Activated CD8-positive, alpha-beta memory T cell treated with anti-CD3 and anti-CD28 coated beads for 36 hours (primary cell): Measurements from ENCODE around the gene DDA1. TPM values are rescaled to one million over a fixed set of nuclear protein-coding genes. Genes with fewer than 3 reads are reported as not detected.

Source experiments
- CTCF ChIA-PET: fragments of 350-600 bp; sonication (Branson Sonifier 250); formaldehyde crosslinking; loops from one replicate; lab custom pipeline; 2021; ENCODE audit warnings: antibody characterized with exemption; lab: Charles Lee
- POLR2A ChIA-PET: fragments of 350-600 bp; sonication (Branson Sonifier 250); formaldehyde crosslinking; loops from one replicate; lab custom pipeline; 2021; ENCODE audit warnings: antibody characterized with exemption; lab: Charles Lee
- total RNA-seq, 2 experiments: library from RNA; stranded (reverse); gene quantifications; one replicate each; pipeline ENCODE4 v1.2.3, GENCODE V29; 2021

Gene DDA1
- total RNA-seq, 2 experiments from 2014 or later = 44.1 to 45.9 TPM

DNA sequence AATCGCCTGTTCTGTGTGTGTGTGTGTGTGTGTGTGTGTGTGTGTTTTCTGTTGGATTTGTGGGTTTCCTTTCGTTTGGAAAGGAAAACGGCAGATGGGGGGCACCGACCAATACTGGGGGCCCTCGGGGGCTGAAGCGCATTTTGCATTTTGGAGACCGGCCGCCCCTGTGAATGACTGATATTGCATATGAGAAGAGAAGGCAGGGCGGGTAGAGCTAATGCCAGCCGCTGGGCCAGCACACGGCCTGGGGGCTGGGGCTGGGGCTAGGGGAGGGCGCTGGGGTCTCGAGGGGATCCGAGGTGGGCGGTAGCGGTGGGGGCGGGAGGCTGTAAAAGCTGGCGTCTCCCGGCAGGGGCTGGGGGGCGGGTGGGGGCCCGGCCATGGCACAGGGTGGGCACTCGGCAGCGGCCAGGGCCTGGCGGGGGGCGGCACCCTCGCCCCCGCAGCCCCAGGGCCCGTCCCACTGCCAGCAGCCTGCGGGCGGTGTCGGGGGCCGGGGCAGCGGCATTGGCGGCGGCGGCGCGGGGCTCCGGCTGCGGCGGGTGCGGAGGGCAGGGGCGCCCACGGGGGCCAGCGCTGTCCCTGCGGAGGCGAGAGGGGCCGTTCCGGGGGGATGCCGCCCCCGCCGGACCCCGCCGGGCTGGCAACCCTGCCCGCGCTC lies 14.1 kb downstream of the DDA1 start:
- ChIA-PET CTCF (interaction anchor here (0.6 kb wide), 1 partner anchor 618 kb away, joined by 3 read pairs; no protein-coding TSS in a partner anchor), POLR2A (no interaction called here)

- ChIA-PET POLR2A (no interaction called here), CTCF (interaction anchor here (0.6 kb wide), 2 partner anchors 31 to 617 kb away, joined by 3 read pairs; no protein-coding TSS in a partner anchor)
These were observed 14.6 kb downstream of the DDA1 start for GRCh38 chr19:17323964-17324332.

DNA sequence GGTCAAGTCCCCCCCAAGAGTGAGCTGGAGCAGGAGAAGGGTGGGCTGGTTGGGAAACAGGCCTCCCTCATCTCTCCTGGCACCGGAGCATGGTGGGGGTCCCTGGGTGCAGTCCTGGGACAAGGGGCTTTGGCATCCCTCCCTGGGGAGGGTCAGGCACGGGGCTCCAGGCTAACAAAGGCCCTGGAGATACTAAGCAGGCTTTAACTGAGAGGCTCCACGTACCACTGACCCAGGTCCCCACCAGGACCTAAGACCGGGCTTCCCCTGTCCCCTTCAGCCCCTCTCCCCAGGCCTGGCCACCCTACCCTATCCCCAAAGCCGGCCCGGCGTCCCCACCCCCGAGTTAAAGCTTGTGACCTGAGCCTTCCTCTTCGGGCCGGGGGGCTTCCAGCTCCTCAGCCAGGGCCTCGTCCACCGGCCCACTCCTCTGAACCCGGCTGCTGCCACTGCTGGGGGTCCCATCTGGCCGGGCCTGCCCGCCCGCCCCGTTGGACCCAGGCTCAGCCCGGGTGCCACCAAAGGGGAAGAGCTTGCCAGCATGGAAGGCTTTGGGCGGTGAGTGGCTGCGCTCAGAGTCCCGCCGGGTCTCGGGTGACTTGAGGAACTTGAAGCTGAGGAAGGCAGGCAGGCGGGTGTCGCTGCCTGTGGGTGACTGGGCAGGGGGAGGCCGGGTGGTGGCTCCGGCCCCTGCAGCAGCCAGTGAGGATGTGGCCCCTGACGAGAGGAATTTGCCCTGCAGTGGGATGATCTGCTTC lies 15.2 kb downstream of the DDA1 start:
- ChIA-PET POLR2A (interaction anchor here (0.5 to 0.6 kb wide), 2 partner anchors 8 to 42 kb away, joined by 3 to 6 read pairs; no protein-coding TSS in a partner anchor), CTCF (interaction anchor here (0.6 to 1.1 kb wide), 2 partner anchors 15 to 32 kb away, joined by 3 read pairs; partner anchors contain the start of gene DDA1)

DNA sequence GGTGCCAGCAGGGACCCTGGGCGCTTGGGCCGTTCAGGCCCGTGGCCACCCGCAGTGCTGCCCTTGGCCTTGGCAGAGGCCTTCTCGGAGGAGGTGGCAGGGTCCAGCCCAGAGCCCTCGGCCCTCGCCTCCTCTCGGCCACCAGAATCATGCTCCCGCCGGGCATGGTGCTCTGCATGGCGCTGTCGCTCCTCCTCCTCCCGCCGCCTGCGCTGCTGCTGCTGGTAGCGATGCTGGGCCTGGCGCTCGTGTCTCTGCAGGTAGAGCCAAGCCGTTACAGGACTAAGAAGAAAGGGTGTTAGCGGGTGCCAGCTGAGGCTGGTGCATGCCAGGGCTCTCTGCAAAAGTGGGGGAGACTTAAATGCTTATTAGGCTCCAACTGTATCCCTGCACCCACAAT lies 15.8 kb downstream of the DDA1 start:
- CTCF ChIA-PET = interaction anchor here (1.1 kb wide), 1 partner anchor 16 kb away, joined by 3 read pairs; the partner anchor contains the start of gene DDA1
- POLR2A ChIA-PET = interaction anchor here (0.6 kb wide), 1 partner anchor 8 kb away, joined by 3 read pairs; no protein-coding TSS in a partner anchor

DNA sequence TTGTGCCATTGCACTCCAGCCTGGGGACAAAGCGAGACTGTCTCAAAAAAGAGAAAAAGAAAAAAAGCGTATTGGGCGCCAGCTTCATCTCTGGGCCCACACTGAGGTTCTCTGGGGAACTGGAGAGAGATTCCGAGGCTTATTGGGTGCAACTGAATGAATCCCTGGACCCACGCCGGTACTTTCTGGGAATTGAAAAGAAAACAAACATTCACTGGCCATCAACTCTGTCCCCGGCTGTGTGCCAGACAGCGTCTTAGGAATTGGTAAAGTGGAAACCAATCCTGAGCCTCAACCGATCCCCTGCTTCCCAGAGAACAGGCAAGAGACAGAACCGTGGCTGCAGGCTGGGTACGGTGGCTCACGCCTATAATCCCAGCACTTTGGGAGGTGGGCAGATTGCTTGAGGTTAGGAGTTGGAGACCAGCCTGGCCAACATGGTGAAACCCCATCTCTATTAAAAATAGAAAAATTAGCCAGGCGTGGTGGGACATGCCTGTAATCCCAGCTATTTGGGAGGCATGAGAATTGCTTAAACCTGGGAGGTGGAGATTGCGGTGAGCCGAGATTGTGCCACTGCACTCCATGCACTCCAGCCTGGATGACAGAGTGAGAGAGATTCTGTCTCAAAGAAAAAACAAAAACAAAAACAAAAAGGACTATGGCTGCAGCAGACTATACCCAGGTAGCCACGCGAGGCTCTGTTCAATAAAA lies 16.7 kb downstream of the DDA1 start:
- ChIA-PET POLR2A (no interaction called here), CTCF (interaction anchor here (1.0 kb wide), 1 partner anchor 10 kb away, joined by 3 read pairs; no protein-coding TSS in a partner anchor)

GRCh38 chr19:17326595-17326966 lies 17.2 kb downstream of the DDA1 start:
- CTCF ChIA-PET = interaction anchor here (1.0 kb wide), 1 partner anchor 9 kb away, joined by 3 read pairs; no protein-coding TSS in a partner anchor

DNA sequence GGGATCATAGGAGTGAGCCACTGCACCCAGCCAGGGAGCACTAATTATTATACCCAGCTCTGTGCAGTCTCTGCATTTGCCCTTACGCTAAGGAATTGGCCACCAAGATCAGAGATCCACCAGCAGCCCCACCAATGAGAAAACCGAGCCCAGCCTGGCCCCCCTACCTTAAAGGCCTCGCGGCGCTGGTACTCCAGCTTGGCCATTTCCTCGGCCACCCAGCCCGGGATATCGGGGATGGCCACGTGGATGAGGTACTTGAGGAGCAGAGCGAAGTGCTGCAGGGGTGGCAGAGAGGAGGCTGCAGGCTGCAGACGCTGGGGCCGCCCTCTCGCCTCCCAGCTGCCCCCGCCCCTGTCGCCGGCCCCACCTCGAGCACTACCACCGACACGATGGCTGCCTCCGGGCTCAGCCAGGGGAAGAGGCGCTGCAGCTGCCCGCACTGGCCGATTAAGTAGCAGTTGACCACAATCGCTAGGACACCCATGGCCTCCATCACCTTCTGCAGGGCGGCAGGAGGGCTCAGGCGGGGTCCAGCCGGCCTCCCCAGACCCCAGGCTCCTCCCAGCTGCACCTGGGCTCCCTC lies 17.8 kb downstream of the DDA1 start:
- ChIA-PET CTCF (interaction anchor here (1.0 kb wide), 1 partner anchor 8 kb away, joined by 3 read pairs; no protein-coding TSS in a partner anchor), POLR2A (interaction anchor here (0.6 kb wide), 1 partner anchor 9 kb away, joined by 4 read pairs; no protein-coding TSS in a partner anchor)

More at GRCh38 chr19:17326595-17326966, 17.2 kb downstream of the DDA1 start:
- POLR2A ChIA-PET = no interaction called here

DNA sequence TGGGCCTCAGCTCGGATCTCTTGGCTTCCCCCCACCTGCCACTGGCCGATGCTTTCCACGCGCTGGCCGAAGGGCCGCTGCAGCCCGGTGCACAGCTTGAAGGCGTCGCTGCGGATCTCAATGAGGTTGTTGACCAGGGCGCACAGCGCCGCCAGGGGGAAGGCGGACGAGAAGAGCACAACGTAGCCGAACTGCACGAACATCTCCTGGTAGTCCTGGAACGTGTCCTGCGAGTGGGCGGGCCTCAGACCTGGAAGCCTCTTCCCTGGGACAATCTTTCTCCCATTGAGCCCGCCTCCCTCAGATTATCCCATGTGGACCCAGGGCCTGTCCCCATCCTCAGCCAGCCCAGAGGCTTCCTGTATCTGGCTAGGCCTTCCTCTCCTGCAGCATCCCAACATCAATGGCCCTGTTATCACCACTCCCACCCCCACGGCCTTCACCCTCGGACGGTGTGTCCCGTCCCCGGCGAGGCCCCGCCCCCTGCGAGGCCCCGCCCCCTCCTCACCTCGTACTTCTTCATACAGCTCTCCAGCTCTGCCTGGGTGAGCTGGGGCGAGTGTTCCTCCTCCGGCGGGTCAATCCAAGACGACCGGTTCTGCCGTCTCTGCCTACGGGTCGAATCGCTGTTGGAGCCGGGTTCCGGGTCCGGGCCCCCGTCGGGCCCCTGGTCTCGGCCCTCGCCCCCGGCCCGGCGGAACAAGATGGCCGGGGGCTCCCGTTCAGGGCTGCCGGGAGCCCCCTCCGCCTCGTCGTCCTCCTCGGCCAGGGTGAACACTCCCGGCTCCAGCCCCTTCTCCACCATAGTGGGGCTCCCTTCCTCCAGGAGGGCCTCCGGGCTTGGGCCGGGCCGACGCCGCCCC lies 18.5 kb downstream of the DDA1 start:
- ChIA-PET CTCF (no interaction called here), POLR2A (interaction anchor here (0.6 to 1.3 kb wide), 3 partner anchors 10 to 19 kb away, joined by 3 to 4 read pairs (median 3); partner anchors contain the start of gene DDA1)

GRCh38 chr19:17328517-17329365 lies 19.4 kb downstream of the DDA1 start:
- POLR2A ChIA-PET = interaction anchor here (1.0 to 1.3 kb wide), 2 partner anchors 16 to 19 kb away, joined by 3 read pairs; partner anchors contain the start of gene DDA1
- CTCF ChIA-PET = interaction anchor here (0.9 kb wide), 1 partner anchor 57 kb away, joined by 3 read pairs; no protein-coding TSS in a partner anchor

GRCh38 chr19:17329366-17330261 lies 20.3 kb downstream of the DDA1 start:
- CTCF ChIA-PET = interaction anchor here (0.9 kb wide), 1 partner anchor 56 kb away, joined by 3 read pairs; no protein-coding TSS in a partner anchor
- POLR2A ChIA-PET = no interaction called here

DNA sequence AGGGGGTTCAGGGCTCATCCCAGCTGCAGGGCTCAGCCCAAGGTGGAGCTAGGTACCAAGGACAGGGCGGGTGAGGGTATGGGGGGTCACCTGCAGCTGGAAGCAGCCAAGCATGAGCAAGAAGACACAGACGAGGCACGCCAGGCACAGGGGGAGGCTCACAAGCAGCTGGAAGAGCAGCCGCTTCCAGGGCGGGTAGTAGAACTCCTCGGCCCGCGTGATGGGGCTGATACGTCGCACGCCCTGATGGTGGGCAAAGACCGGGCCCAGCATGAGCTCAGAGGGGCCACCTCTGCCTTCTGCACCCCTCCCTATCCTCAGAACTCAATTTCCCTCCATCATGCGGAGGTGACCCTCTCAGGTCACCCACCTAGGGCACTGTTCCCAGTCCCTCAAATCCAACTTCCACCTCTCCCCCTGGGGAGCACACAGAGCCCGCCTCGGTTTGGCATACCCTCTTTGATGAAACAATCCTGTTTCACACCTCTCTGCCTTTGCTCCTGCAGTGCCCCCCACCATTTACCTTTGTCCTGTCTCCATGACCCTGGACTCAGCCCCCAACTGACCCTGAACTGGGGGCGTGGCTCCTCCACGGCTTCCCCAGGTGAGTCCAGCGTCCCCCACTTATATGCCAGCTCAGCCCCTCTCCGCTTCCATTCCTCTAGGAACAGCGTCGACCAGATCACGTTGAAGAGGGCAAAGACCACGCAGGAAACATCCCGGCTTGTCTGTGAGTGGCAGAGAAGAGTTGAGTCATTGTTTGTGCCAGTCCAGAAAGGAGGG lies 21.1 kb downstream of the DDA1 start:
- CTCF ChIA-PET = no interaction called here
- POLR2A ChIA-PET = interaction anchor here (1.0 kb wide), 1 partner anchor 12 kb away, joined by 5 read pairs; no protein-coding TSS in a partner anchor

GRCh38 chr19:17331045-17331558 lies 21.7 kb downstream of the DDA1 start:
- ChIA-PET CTCF (no interaction called here), POLR2A (interaction anchor here (1.0 kb wide), 1 partner anchor 12 kb away, joined by 5 read pairs; no protein-coding TSS in a partner anchor)

GRCh38 chr19:17332360-17332676 lies 23.0 kb downstream of the DDA1 start:
- CTCF ChIA-PET = interaction anchor here (0.5 to 0.9 kb wide), 3 partner anchors 11 to 49 kb away, joined by 3 to 5 read pairs (median 3); no protein-coding TSS in a partner anchor
- POLR2A ChIA-PET = no interaction called here

- CTCF ChIA-PET = interaction anchor here (0.5 to 1.1 kb wide), 6 partner anchors 11 to 73 kb away, joined by 3 to 5 read pairs (median 4); partner anchors contain the start of gene DDA1
- POLR2A ChIA-PET = interaction anchor here (0.5 to 1.1 kb wide), 4 partner anchors 8 to 66 kb away, joined by 3 to 5 read pairs (median 3); partner anchors contain the start of gene BABAM1
These were observed 23.6 kb downstream of the DDA1 start for GRCh38 chr19:17332677-17333581.
